Astrocyte (in vitro differentiated cells and primary cell): Measurements from ENCODE around the gene SYNGR2. TPM values are rescaled to one million over a fixed set of nuclear protein-coding genes. Genes with fewer than 3 reads are reported as not detected.
A peak's percentile ranks its signal among the peaks of the same experiment; 100 is the strongest.

Source experiments
- DNase-seq: peaks from one replicate; pipeline ENCODE4 v3.0.0-alpha.2; 2010; ENCODE audit warnings: low read depth
- FAIRE-seq: peaks from 2 replicates; lab custom pipeline; 2011; peaks lifted over from hg19 to GRCh38; lab: Jason Lieb, UNC
- H2AFZ ChIP-seq: 2 replicates; pipeline ENCODE4 v1.6.0; 2012; ENCODE audit warnings: low read depth, low read length, inconsistent platforms
- H3K27ac ChIP-seq: 2 replicates; pipeline ENCODE4 v1.5.1; 2011; ENCODE audit warnings: low read depth, low read length, inconsistent platforms
- H3K27me3 ChIP-seq: 2 replicates; pipeline ENCODE4 v1.6.0; 2011; ENCODE audit warnings: low read length, inconsistent platforms; ENCODE audit not compliant: insufficient read depth
- H3K36me3 ChIP-seq: 2 replicates; pipeline ENCODE4 v1.5.1; 2011; ENCODE audit warnings: low read length, inconsistent platforms; ENCODE audit not compliant: insufficient read depth
- H3K4me1 ChIP-seq: 2 replicates; pipeline ENCODE4 v1.5.1; 2011; ENCODE audit warnings: low read length, inconsistent platforms; ENCODE audit not compliant: insufficient read depth
- H3K4me2 ChIP-seq: 2 replicates; pipeline ENCODE4 v1.6.0; 2012; ENCODE audit warnings: low read length, inconsistent platforms
- H3K4me3 ChIP-seq: 2 replicates; pipeline ENCODE4 v1.5.1; 2011; ENCODE audit warnings: low read depth, mild to moderate bottlenecking, low read length, inconsistent platforms; ENCODE audit not compliant: insufficient read depth
- H3K79me2 ChIP-seq: 2 replicates; pipeline ENCODE4 v1.6.0; 2012; ENCODE audit warnings: mild to moderate bottlenecking, low read length, inconsistent platforms; ENCODE audit not compliant: insufficient read depth
- H3K9ac ChIP-seq: 2 replicates; pipeline ENCODE4 v1.6.0; 2012; ENCODE audit warnings: mild to moderate bottlenecking, low read length, inconsistent platforms
- H3K9me3 ChIP-seq: 2 replicates; pipeline ENCODE4 v1.5.1; 2012; ENCODE audit warnings: low read depth, mild to moderate bottlenecking, low read length, inconsistent platforms; ENCODE audit not compliant: insufficient read depth
- H4K20me1 ChIP-seq: 2 replicates; pipeline ENCODE4 v1.6.0; 2012; ENCODE audit warnings: low read length, inconsistent platforms; ENCODE audit not compliant: insufficient read depth
- H3K27ac Mint-ChIP-seq: one replicate; pipeline ENCODE4 v1.8.0; 2021; ENCODE audit warnings: mild to moderate bottlenecking, mixed read lengths; ENCODE audit not compliant: unreplicated experiment
- H3K27me3 Mint-ChIP-seq: one replicate; pipeline ENCODE4 v1.8.0; 2021; ENCODE audit warnings: low read depth, mixed read lengths; ENCODE audit not compliant: unreplicated experiment
- H3K36me3 Mint-ChIP-seq: one replicate; pipeline ENCODE4 v1.8.0; 2021; ENCODE audit warnings: low read depth, mixed read lengths; ENCODE audit not compliant: unreplicated experiment
- H3K4me1 Mint-ChIP-seq: one replicate; pipeline ENCODE4 v1.8.0; 2021; ENCODE audit warnings: low read depth, mixed read lengths; ENCODE audit not compliant: unreplicated experiment
- H3K4me3 Mint-ChIP-seq: one replicate; pipeline ENCODE4 v1.8.0; 2021; ENCODE audit warnings: mild to moderate bottlenecking, moderate library complexity, mixed read lengths; ENCODE audit not compliant: unreplicated experiment
- H3K9me3 Mint-ChIP-seq: one replicate; pipeline ENCODE4 v1.8.0; 2021; ENCODE audit warnings: mild to moderate bottlenecking, mixed read lengths; ENCODE audit not compliant: unreplicated experiment
- EZH2 ChIP-seq: IDR thresholded peaks from 2 replicates; pipeline ENCODE4 v1.6.1; 2012; ENCODE audit warnings: mild to moderate bottlenecking, low read length, inconsistent platforms; ENCODE audit not compliant: insufficient read depth
- total RNA-seq: library from RNA; stranded (reverse); gene quantifications from 2 replicates; pipeline ENCODE4 v1.2.1, GENCODE V29; 2021
- TF ChIP-seq, protein P1 (sequence below): IDR thresholded peaks from 2 replicates; pipeline ENCODE4 v1.5.1; 2011; ENCODE audit warnings: low read depth, mild to moderate bottlenecking, inconsistent platforms, low read length, moderate library complexity; ENCODE audit not compliant: insufficient read depth

Gene SYNGR2
- total RNA-seq, 1 donor from 2014 or later: 82.2 TPM

DNA sequence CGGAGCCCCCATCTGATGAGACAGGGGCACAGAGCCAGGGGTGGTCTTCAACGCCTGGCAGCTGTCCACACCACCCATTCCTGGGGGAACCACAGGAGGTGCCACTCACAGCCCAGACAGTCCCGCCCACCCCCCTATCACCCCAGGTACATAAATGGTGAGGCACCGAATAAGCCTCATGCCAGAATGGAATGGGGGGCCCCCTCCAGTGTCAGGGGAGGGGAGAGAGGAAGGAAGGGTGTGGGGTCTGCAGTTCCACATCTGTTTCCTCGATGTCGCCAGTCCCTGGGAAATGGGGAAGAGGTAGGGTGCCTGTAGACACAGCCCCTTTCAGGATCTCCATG is 41.5 kb upstream of the SYNGR2 start:
- DNase-seq: no peak
- Histone ChIP-seq H4K20me1 (no peaks in the 10 kb centered on the region), H3K4me2 (no peak overlapping the region), H3K9ac (no peak overlapping the region), H3K9me3 (no peaks in the 10 kb centered on the region), H3K27me3 (peaks cover 12% of the 10 kb centered on the region), H3K36me3 (no peaks in the 10 kb centered on the region), H3K4me3 (no peak overlapping the region), H3K27ac (no peak overlapping the region), H3K79me2 (no peaks in the 10 kb centered on the region), H3K4me1 (peaks cover 11% of the 10 kb centered on the region), H2AFZ (no peak overlapping the region)
- H3K27me3 Mint-ChIP-seq: peaks cover 5% of the 10 kb centered on the region
- no peak overlapping the region for H3K27ac Mint-ChIP-seq
- H3K4me3 Mint-ChIP-seq: peak overlapping the region; percentile 86
- TF ChIP-seq, protein P1, sequence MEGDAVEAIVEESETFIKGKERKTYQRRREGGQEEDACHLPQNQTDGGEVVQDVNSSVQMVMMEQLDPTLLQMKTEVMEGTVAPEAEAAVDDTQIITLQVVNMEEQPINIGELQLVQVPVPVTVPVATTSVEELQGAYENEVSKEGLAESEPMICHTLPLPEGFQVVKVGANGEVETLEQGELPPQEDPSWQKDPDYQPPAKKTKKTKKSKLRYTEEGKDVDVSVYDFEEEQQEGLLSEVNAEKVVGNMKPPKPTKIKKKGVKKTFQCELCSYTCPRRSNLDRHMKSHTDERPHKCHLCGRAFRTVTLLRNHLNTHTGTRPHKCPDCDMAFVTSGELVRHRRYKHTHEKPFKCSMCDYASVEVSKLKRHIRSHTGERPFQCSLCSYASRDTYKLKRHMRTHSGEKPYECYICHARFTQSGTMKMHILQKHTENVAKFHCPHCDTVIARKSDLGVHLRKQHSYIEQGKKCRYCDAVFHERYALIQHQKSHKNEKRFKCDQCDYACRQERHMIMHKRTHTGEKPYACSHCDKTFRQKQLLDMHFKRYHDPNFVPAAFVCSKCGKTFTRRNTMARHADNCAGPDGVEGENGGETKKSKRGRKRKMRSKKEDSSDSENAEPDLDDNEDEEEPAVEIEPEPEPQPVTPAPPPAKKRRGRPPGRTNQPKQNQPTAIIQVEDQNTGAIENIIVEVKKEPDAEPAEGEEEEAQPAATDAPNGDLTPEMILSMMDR: no peak
- TF ChIP-seq EZH2: no peak
- peaks cover 4% of the 10 kb centered on the region for H3K36me3 Mint-ChIP-seq
- H3K9me3 Mint-ChIP-seq: no peaks in the 10 kb centered on the region
- no peak for FAIRE-seq
- peaks cover 2% of the 10 kb centered on the region for H3K4me1 Mint-ChIP-seq

DNA sequence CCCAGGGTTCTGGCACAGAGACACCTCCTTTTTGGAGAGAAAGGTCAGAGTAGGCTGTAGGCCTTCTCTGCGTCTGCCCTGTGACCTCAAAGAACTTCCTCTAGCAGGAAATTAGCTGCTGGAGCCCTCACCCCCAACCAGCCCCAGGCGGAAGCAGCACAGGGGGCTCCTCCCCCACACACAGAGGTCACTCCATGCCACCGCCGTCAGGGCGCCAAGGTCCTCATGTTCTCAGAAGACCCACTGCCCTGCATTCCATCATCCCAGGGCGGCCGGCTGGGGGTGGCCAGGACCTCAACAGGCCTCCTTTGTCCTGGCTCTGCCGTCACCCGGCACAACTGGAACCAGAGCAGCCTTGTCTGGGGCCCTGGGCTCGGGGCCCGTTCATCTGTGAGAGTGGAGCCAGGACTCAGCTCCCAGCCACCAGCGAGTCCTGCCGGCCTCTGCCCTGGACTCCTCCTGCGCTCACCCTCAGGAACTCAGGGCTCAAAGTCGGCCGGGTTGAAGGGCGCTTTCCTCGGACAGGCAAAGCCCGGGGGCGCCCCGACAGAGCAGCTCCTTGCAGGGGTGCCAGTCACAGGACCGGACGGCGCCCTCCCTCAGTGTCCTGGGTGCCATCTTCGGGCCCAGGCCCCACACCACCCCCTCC is 41.0 kb upstream of the SYNGR2 start:
- peak overlapping the region; percentile 84 for H3K4me2 ChIP-seq
- no peak overlapping the region for H3K27ac Mint-ChIP-seq
- TF ChIP-seq EZH2: no peak
- TF ChIP-seq, protein P1: no peak
- peak overlapping the region; percentile 41 for H2AFZ ChIP-seq
- H4K20me1 ChIP-seq: no peaks in the 10 kb centered on the region
- H3K4me1 ChIP-seq: peaks cover 11% of the 10 kb centered on the region
- H3K4me3 ChIP-seq: peak overlapping the region; percentile 10
- H3K4me1 Mint-ChIP-seq: peaks cover 2% of the 10 kb centered on the region
- H3K27ac ChIP-seq: no peak overlapping the region
- no peak overlapping the region for H3K9ac ChIP-seq
- H3K79me2 ChIP-seq: no peaks in the 10 kb centered on the region
- H3K27me3 ChIP-seq: peaks cover 12% of the 10 kb centered on the region
- no peaks in the 10 kb centered on the region for H3K36me3 ChIP-seq
- peaks cover 4% of the 10 kb centered on the region for H3K36me3 Mint-ChIP-seq
- no peak for DNase-seq
- H3K27me3 Mint-ChIP-seq: peaks cover 5% of the 10 kb centered on the region
- H3K9me3 ChIP-seq: no peaks in the 10 kb centered on the region
- no peak for FAIRE-seq
- peak overlapping the region; percentile 86 for H3K4me3 Mint-ChIP-seq
- no peaks in the 10 kb centered on the region for H3K9me3 Mint-ChIP-seq

DNA sequence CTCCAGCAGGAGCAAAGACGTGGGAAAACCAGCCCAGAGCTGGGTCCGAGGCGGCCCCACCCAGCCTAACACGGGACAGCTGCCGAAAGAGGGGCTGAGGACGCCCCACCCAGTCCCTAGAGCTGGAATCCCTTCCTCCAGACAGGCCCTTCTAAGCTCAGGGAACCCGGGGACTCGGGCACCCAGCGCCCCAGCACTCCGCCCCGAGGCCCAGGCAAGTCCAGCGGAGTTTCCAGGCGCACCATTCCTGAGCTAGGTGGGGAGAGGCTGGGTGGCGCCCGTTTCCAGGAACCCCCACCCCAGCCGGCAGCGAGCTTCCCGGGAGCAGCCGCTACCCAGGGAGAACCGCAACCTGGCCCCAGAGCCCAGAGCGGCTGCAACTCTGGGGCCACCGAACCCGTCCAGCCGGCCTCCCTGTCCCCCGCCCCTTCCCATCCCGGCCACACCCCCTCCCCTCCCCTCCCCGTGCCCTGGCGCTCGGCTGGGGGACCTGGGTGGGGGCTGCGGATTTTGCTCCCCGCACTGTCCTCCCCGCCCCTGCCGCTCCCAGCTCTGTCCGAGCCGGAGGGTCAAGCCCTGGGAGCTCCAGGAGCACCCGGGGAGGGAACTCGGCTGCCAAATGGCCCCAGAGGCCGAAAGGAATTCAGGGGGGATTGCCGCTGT is 40.4 kb upstream of the SYNGR2 start:
- Mint-ChIP-seq H3K36me3 (peaks cover 4% of the 10 kb centered on the region), H3K27ac (peak overlapping the region; percentile 75), H3K4me3 (peak overlapping the region; percentile 86), H3K4me1 (peaks cover 2% of the 10 kb centered on the region), H3K9me3 (no peaks in the 10 kb centered on the region), H3K27me3 (peaks cover 5% of the 10 kb centered on the region)
- Histone ChIP-seq H3K9ac (peak overlapping the region; percentile 31), H3K36me3 (no peaks in the 10 kb centered on the region), H3K79me2 (no peaks in the 10 kb centered on the region), H3K9me3 (no peaks in the 10 kb centered on the region), H2AFZ (peak overlapping the region; percentile 56), H3K27ac (no peak overlapping the region), H4K20me1 (no peaks in the 10 kb centered on the region), H3K4me1 (peaks cover 11% of the 10 kb centered on the region), H3K4me2 (peak overlapping the region; percentile 84), H3K4me3 (peak overlapping the region; percentile 54), H3K27me3 (peaks cover 12% of the 10 kb centered on the region)
- TF ChIP-seq, protein P1: no peak
- TF ChIP-seq EZH2: peak; percentile 71
- no peak for FAIRE-seq
- no peak for DNase-seq
